HepG2 (cell line): ENCODE measurements around the gene CALD1.

ENCODE experiments used
- CTCF ChIP-seq: sonication (generic); formaldehyde crosslinking; IDR thresholded peaks from 2 replicates; pipeline ENCODE4 v1.5.0; 2020; ENCODE audit warnings: mild to moderate bottlenecking, missing genetic modification reagents, moderate library complexity
- DBP ChIP-seq: sonication (generic); formaldehyde crosslinking; IDR thresholded peaks from 2 replicates; pipeline ENCODE4 v1.4.0; 2020; ENCODE audit warnings: missing genetic modification reagents; ENCODE audit errors: not compliant biosample characterization
- EZH2 ChIP-seq: conservative IDR thresholded peaks from 2 replicates; pipeline ENCODE4 v1.6.1; 2012; ENCODE audit warnings: mild to moderate bottlenecking, low read depth, low read length, moderate library complexity
- JUND ChIP-seq: sonication (generic); formaldehyde crosslinking; IDR thresholded peaks from 2 replicates; pipeline ENCODE4 v1.8.0; 2022; ENCODE audit warnings: mild to moderate bottlenecking, missing genetic modification reagents
- MATR3 ChIP-seq: sonication (generic); formaldehyde crosslinking; IDR thresholded peaks from 2 replicates; pipeline ENCODE4 v1.4.0; 2020; ENCODE audit warnings: missing genetic modification reagents
- NCOR1 ChIP-seq: fragments of 200-600 bp; sonication (generic); IDR thresholded peaks from 2 replicates; pipeline ENCODE4 v1.7.0; 2017; ENCODE audit warnings: antibody characterized with exemption, low read length, borderline replicate concordance
- NFE2L2 ChIP-seq: fragments of 150-350 bp; IDR thresholded peaks from 2 replicates; pipeline ENCODE4 v1.6.1; 2014; ENCODE audit warnings: low read length
- REST ChIP-seq, 2 experiments: IDR thresholded peaks; 2 replicates each; pipeline ENCODE4 v1.6.1; 2011 to 2012; ENCODE audit warnings: low read length in 2 of 2, borderline replicate concordance in 1 of 2, low read depth in 1 of 2, mild to moderate bottlenecking in 1 of 2, moderate library complexity in 1 of 2
- STAG1 ChIP-seq: sonication (generic); formaldehyde crosslinking; IDR thresholded peaks from 2 replicates; pipeline ENCODE4 v1.4.0; 2020; ENCODE audit warnings: missing genetic modification reagents
- TBL1XR1 ChIP-seq: fragments of 150-350 bp; IDR thresholded peaks from 2 replicates; pipeline ENCODE4 v1.6.1; 2014; ENCODE audit warnings: borderline replicate concordance, low read length; ENCODE audit not compliant: partially characterized antibody
- ZBTB40 ChIP-seq, 2 experiments: fragments of 450-650 bp in 1 of 2; sonication (generic) in 1 of 2; formaldehyde crosslinking in 1 of 2; IDR thresholded peaks; 2 replicates each; pipeline versions ENCODE4 v1.6.1 to v1.8.0; 2016 to 2022; ENCODE audit warnings: antibody characterized with exemption in 1 of 2, mild to moderate bottlenecking in 1 of 2, missing genetic modification reagents in 1 of 2
- ZNF10 ChIP-seq: sonication (generic); formaldehyde crosslinking; IDR thresholded peaks from 2 replicates; pipeline ENCODE4 v1.4.0; 2020; ENCODE audit warnings: mild to moderate bottlenecking, low read depth, missing genetic modification reagents, borderline replicate concordance

- no peak for TF ChIP-seq NCOR1
- TF ChIP-seq MATR3 (CRISPR knock-in tag) = no peak
- TF ChIP-seq ZBTB40 (IDR thresholded peaks at IDR 0.05) = no peak
- TF ChIP-seq ZBTB40 (CRISPR knock-in tag; IDR thresholded peaks at IDR 0.05) = no peak
- TF ChIP-seq TBL1XR1 = no peak
- no peak for TF ChIP-seq EZH2
- no peak for TF ChIP-seq JUND (CRISPR knock-in tag)
- TF ChIP-seq NFE2L2 = no peak
- no peak for TF ChIP-seq ZNF10 (CRISPR knock-in tag)
- TF ChIP-seq CTCF (CRISPR knock-in tag) = no peak
- no peak for TF ChIP-seq REST (IDR thresholded peaks at IDR 0.05; ENCODE audit: borderline replicate concordance in 1 of 2, low read depth in 1 of 2, low read length in 2 of 2)
- TF ChIP-seq DBP (CRISPR knock-in tag) = no peak
- TF ChIP-seq STAG1 (CRISPR knock-in tag) = no peak
These were observed 68.6 kb downstream of the CALD1 start for GRCh38 chr7:134847851-134848588.
